Prostate gland (tissue), 2 donors: ENCODE measurements around the gene LIMD2. TPM values are rescaled to one million over a fixed set of nuclear protein-coding genes. Genes with fewer than 3 reads are reported as not detected.

Experiments used
- DNase-seq: peaks from one replicate; pipeline ENCODE4 v3.0.0-alpha.2; 2019; ENCODE audit warnings: low spot score
- H3K27ac ChIP-seq, 2 donors: fragments of 200-600 bp; sonication (generic); 2 replicates each; pipeline ENCODE4 v1.5.1; 2017 to 2019
- H3K27me3 ChIP-seq: fragments of 200-600 bp; sonication (generic); replicated peaks from 2 replicates; pipeline ENCODE4 v1.5.1; 2019; ENCODE audit not compliant: insufficient read depth
- H3K36me3 ChIP-seq, 2 donors: fragments of 200-600 bp; sonication (generic); 1 replicate in 1 of 2; 2 replicates in 1 of 2; pipeline versions ENCODE4 v1.5.1 to v1.8.1; 2017 to 2019
- H3K4me1 ChIP-seq: fragments of 200-600 bp; sonication (generic); replicated peaks from 2 replicates; pipeline ENCODE4 v1.5.1; 2019
- H3K4me3 ChIP-seq, 2 donors: fragments of 200-600 bp; sonication (generic); 2 replicates each; pipeline ENCODE4 v1.5.1; 2017 to 2019
- H3K9me3 ChIP-seq: fragments of 200-600 bp; sonication (generic); 2 replicates; pipeline ENCODE4 v1.5.1; 2017
- POLR2A ChIP-seq: fragments of 450-650 bp; IDR thresholded peaks from one replicate; pipeline ENCODE4 v1.6.1; 2016; ENCODE audit warnings: antibody characterized with exemption, mild to moderate bottlenecking
- POLR2AphosphoS5 ChIP-seq: sonication (generic); formaldehyde crosslinking; IDR thresholded peaks from one replicate; pipeline ENCODE4 v1.6.1; 2017; ENCODE audit warnings: antibody characterized with exemption
- WGBS: methylation state at CpG from one replicate; pipeline ENCODE4 v1.1.5; 2018; 5-methylcytosine and 5-hydroxymethylcytosine counted together
- intact Hi-C: fragments of 100-400 bp; cut with DNase I; formaldehyde crosslinking; loops from one replicate; pipeline ENCODE4 v1.14.2; 2022
- total RNA-seq, 2 donors: library from RNA; depleted of rRNA; stranded (reverse); fragments of >200 nt; gene quantifications; one replicate each; pipeline ENCODE4 v1.1.0, GENCODE V29; 2016
- TF ChIP-seq, protein P1 (sequence below), 4 experiments: fragments of 200-600 bp in 2 of 4; fragments of 450-650 bp in 2 of 4; sonication (generic) in 2 of 4; IDR thresholded peaks; 1 replicate in 3 of 4; 2 replicates in 1 of 4; pipeline ENCODE4 v1.5.1; 2016 to 2019; ENCODE audit warnings: antibody characterized with exemption in 4 of 4, mild to moderate bottlenecking in 2 of 4, moderate library complexity in 2 of 4

LIMD2 gene
- total RNA-seq, 2 donors from 2014 or later, result 29.9 to 51.9 TPM

DNA sequence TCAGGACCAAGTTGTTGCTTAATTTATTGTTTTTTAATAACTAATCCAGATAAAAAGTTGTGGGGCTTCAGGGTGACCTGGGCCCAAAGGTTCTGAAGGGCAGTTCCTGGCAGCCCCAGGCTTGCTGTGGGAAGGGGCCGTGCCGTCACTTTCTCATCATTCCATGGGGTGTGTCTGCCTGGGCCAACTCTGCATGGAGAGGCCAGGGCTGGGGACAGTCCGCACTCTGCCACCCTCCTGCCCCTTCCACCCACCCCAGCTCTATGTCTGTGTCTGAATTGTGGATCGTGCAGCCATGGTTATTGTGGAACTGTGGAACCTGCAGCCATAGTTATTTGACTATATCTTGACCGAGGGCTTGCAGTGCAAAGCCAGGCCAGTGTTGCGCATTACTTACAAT is 4.0 kb downstream of the LIMD2 start:
- Histone ChIP-seq H3K9me3 (no peaks in the 10 kb centered on the region), H3K27me3 (no peaks in the 10 kb centered on the region), H3K36me3 (peaks cover 14 to 30% of the 10 kb centered on the region in 2 donors), H3K27ac (no peak overlapping the region), H3K4me1 (no peaks in the 10 kb centered on the region), H3K4me3 (no peak overlapping the region)
- 81% methylated on average over 6 of the region's 6 CpGs for WGBS
- intact Hi-C loops, result loop anchor here (5.0 kb wide), 2 partner anchors 74 to 269 kb away; partner anchors contain the start of gene MAP3K3
- TF ChIP-seq POLR2AphosphoS5 (no peak), POLR2A (no peak)
- TF ChIP-seq, protein P1, sequence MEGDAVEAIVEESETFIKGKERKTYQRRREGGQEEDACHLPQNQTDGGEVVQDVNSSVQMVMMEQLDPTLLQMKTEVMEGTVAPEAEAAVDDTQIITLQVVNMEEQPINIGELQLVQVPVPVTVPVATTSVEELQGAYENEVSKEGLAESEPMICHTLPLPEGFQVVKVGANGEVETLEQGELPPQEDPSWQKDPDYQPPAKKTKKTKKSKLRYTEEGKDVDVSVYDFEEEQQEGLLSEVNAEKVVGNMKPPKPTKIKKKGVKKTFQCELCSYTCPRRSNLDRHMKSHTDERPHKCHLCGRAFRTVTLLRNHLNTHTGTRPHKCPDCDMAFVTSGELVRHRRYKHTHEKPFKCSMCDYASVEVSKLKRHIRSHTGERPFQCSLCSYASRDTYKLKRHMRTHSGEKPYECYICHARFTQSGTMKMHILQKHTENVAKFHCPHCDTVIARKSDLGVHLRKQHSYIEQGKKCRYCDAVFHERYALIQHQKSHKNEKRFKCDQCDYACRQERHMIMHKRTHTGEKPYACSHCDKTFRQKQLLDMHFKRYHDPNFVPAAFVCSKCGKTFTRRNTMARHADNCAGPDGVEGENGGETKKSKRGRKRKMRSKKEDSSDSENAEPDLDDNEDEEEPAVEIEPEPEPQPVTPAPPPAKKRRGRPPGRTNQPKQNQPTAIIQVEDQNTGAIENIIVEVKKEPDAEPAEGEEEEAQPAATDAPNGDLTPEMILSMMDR (IDR thresholded peaks at IDR 0.05), result no peak
- no peak for DNase-seq

GRCh38 chr17:63694950-63695773 is 4.8 kb downstream of the LIMD2 start:
- H3K9me3 ChIP-seq, result no peaks in the 10 kb centered on the region
- DNase-seq, result no peak
- no peak for TF ChIP-seq POLR2AphosphoS5
- TF ChIP-seq, protein P1 (IDR thresholded peaks at IDR 0.05), result no peak
- TF ChIP-seq POLR2A, result no peak
- H3K4me1 ChIP-seq, result no peaks in the 10 kb centered on the region
- 70% methylated on average over 15 of the region's 15 CpGs for WGBS
- peaks cover 21 to 37% of the 10 kb centered on the region in 2 donors for H3K36me3 ChIP-seq
- no peak overlapping the region for H3K27ac ChIP-seq
- intact Hi-C loops, result loop anchor here (5.0 kb wide), 2 partner anchors 73 to 268 kb away; partner anchors contain the start of gene MAP3K3
- H3K27me3 ChIP-seq, result no peaks in the 10 kb centered on the region
- no peak overlapping the region for H3K4me3 ChIP-seq

DNA sequence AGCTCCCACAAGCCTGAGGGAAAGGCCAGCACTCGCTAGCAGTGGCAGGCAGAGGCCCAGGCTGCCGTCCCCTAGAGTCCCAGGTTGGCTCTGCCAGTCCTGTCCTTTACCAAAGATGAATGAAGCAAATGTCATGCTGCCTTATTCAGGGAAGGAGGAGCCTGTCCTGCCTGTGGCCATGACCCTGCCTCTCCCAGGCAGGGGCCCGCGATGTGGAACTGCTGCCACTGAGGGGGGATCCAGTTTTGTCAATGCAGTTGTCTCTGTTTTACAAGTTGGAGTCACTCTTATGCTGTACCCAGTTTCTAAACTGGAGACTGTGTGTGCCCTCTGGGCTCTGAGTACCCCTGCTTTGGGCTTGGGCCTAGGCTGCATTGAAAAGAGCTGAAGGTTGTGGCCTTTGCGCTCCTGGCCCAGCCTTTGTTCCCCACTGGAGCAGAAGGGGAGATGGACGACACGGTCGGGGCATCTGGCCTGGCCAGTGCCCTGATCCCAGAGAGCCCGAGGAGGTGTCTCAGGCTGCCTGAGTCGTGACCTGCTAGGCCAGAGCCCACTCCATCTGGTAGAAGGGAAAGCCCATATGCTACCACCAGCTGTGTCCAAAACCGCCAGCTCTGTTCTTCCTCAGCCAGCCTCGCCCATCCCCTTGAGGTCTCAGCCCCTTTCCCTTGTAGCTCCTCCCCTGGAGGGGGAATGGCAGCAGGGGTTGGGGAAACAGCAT is 5.5 kb downstream of the LIMD2 start:
- Histone ChIP-seq H3K36me3 (peaks cover 29 to 42% of the 10 kb centered on the region in 2 donors), H3K27ac (no peak overlapping the region), H3K4me1 (no peaks in the 10 kb centered on the region), H3K9me3 (no peaks in the 10 kb centered on the region), H3K27me3 (no peaks in the 10 kb centered on the region), H3K4me3 (no peak overlapping the region)
- TF ChIP-seq POLR2A, result no peak
- TF ChIP-seq POLR2AphosphoS5, result no peak
- TF ChIP-seq, protein P1 (IDR thresholded peaks at IDR 0.05), result no peak
- DNase-seq, result no peak
- intact Hi-C loops, result no loop called here
- 89% methylated on average over 12 of the region's 12 CpGs for WGBS

DNA sequence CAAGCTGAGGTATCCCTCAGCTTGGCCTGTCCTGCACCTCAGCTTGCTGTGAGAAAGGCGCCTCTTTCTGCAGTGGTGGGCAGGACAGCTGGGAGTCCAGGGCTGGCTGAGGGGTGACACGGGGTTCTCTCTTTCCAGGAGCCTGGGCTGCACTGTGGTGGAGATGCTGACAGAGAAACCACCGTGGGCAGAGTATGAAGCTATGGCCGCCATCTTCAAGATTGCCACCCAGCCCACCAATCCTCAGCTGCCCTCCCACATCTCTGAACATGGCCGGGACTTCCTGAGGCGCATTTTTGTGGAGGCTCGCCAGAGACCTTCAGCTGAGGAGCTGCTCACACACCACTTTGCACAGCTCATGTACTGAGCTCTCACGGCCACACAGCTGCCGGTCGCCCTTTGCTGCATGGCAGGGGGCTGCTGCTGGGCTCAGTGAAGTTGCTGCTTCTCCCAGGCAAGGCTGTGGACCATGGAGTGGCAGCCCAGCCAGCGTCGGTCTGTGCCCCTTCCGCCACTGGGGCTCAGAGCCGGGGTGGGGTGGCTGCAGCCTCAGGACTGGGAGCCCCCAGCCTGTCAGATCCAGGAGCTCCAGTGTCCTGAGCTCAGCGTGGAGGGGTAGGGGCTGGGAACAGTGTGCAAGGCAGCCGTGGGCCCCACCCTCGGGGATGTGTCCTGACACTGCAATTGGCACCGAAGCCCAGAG is 6.4 kb downstream of the LIMD2 start:
- no peaks in the 10 kb centered on the region for H3K9me3 ChIP-seq
- H3K4me1 ChIP-seq, result no peaks in the 10 kb centered on the region
- H3K27me3 ChIP-seq, result no peaks in the 10 kb centered on the region
- H3K27ac ChIP-seq, result no peak overlapping the region
- DNase-seq, result no peak
- H3K36me3 ChIP-seq, result peaks cover 34 to 50% of the 10 kb centered on the region in 2 donors
- 93% methylated on average over 17 of the region's 18 CpGs for WGBS
- intact Hi-C loops, result no loop called here
- TF ChIP-seq POLR2AphosphoS5, result no peak
- no peak for TF ChIP-seq POLR2A
- TF ChIP-seq, protein P1 (IDR thresholded peaks at IDR 0.05), result no peak
- H3K4me3 ChIP-seq, result no peak overlapping the region
